M059J (cell line): ENCODE measurements around the gene ZNF382. TPM values are rescaled to one million over a fixed set of nuclear protein-coding genes. Genes with fewer than 3 reads are reported as not detected.

Source experiments
- DNase-seq: peaks from one replicate; pipeline ENCODE4 v3.0.0-alpha.2; 2012; ENCODE audit warnings: low read depth
- total RNA-seq: library from RNA; depleted of rRNA; stranded (reverse); fragments of >200 nt; shearing (Covaris generic); gene quantifications from 2 replicates; pipeline ENCODE4 v1.2.3, GENCODE V29; 2014; rRNA removed

The ZNF382 gene
- total RNA-seq, 1 experiment from 2014 or later, result 8.3 TPM

- no peak for DNase-seq
These were observed 74.3 kb downstream of the ZNF382 start for GRCh38 chr19:36679455-36679854.

Other genes with a start within 250 kb of the ZNF382 start
- 1.5 and 2.1 TPM in 2 replicates for gene ZFP14, start 226.1 kb upstream of the ZNF382 start, total RNA-seq
- 8.9 and 10.1 TPM in 2 replicates for gene ZFP82, start 186.7 kb upstream of the ZNF382 start, total RNA-seq
- 4.5 and 6.7 TPM in 2 replicates for gene ZNF566, start 115.8 kb upstream of the ZNF382 start, total RNA-seq
- gene ZNF260, start 77.0 kb upstream of the ZNF382 start, total RNA-seq, result 9.1 and 10.2 TPM in 2 replicates
- gene ZNF529, start 32.0 kb upstream of the ZNF382 start, total RNA-seq, result 7.4 and 10.4 TPM in 2 replicates
- gene ZNF461, start 61.5 kb downstream of the ZNF382 start, total RNA-seq, result 8.4 and 15.9 TPM in 2 replicates
- gene ZNF567, start 82.3 kb downstream of the ZNF382 start, total RNA-seq, result 7.6 and 7.7 TPM in 2 replicates
- 2.7 and 4.4 TPM in 2 replicates for gene ZNF850, start 167.5 kb downstream of the ZNF382 start, total RNA-seq
- gene ZNF790, start 233.1 kb downstream of the ZNF382 start, total RNA-seq, result 3.5 and 7.2 TPM in 2 replicates
- gene ZNF345, start 245.6 kb downstream of the ZNF382 start, total RNA-seq, result 0.96 and 3.0 TPM in 2 replicates